H9 (cell line): ENCODE data around the gene IRAK4. TPM values are rescaled to one million over a fixed set of nuclear protein-coding genes. Genes with fewer than 3 reads are reported as not detected.

ENCODE experiments used
- DNase-seq: peaks from one replicate; pipeline ENCODE4 v3.0.0-alpha.2; 2017
- H2AFZ ChIP-seq: one replicate; pipeline ENCODE4 v1.6.1; 2013; ENCODE audit warnings: mild to moderate bottlenecking, low read length, control low read depth, moderate library complexity
- H2AK5ac ChIP-seq: 2 replicates; pipeline ENCODE4 v1.6.1; 2013; ENCODE audit warnings: low read length, control low read depth, mixed read lengths; ENCODE audit not compliant: insufficient read length
- H2BK120ac ChIP-seq: one replicate; pipeline ENCODE4 v1.6.1; 2013; ENCODE audit warnings: low read depth, mild to moderate bottlenecking, low read length, control low read depth, inconsistent platforms; ENCODE audit not compliant: poor library complexity, severe bottlenecking
- H2BK12ac ChIP-seq: 2 replicates; pipeline ENCODE4 v1.6.1; 2013; ENCODE audit warnings: low read length, control low read depth, mixed read lengths, low read depth; ENCODE audit not compliant: insufficient read length
- H2BK15ac ChIP-seq: 2 replicates; pipeline ENCODE4 v1.6.1; 2013; ENCODE audit warnings: low read depth, low read length, control low read depth
- H2BK20ac ChIP-seq: one replicate; pipeline ENCODE4 v1.6.1; 2013; ENCODE audit warnings: low read depth, mild to moderate bottlenecking, low read length, control low read depth, inconsistent platforms; ENCODE audit not compliant: poor library complexity, severe bottlenecking
- H2BK5ac ChIP-seq: 2 replicates; pipeline ENCODE4 v1.6.1; 2013; ENCODE audit warnings: low read length, control low read depth, mixed read lengths; ENCODE audit not compliant: insufficient read length
- H3K14ac ChIP-seq: 2 replicates; pipeline ENCODE4 v1.6.1; 2013; ENCODE audit warnings: low read length, control low read depth; ENCODE audit not compliant: insufficient read depth
- H3K18ac ChIP-seq: 2 replicates; pipeline ENCODE4 v1.6.1; 2013; ENCODE audit warnings: low read depth, mild to moderate bottlenecking, mixed read lengths, low read length, control low read depth; ENCODE audit not compliant: insufficient read length
- H3K23ac ChIP-seq: 2 replicates; pipeline ENCODE4 v1.6.1; 2013; ENCODE audit warnings: low read length, control low read depth, mixed read lengths, low read depth; ENCODE audit not compliant: insufficient read length
- H3K23me2 ChIP-seq: 2 replicates; pipeline ENCODE4 v1.6.1; 2013; ENCODE audit warnings: low read depth, mild to moderate bottlenecking, mixed read lengths, low read length, control low read depth; ENCODE audit not compliant: insufficient read length, poor library complexity, severe bottlenecking
- H3K27ac ChIP-seq: 2 replicates; pipeline ENCODE4 v1.5.1; 2013; ENCODE audit warnings: low read length, control low read depth, mixed read lengths, low read depth; ENCODE audit not compliant: insufficient read length
- H3K27me3 ChIP-seq: 2 replicates; pipeline ENCODE4 v1.6.1; 2013; ENCODE audit warnings: low read length, control low read depth, inconsistent platforms; ENCODE audit not compliant: insufficient read depth
- H3K4ac ChIP-seq: 2 replicates; pipeline ENCODE4 v1.6.1; 2013; ENCODE audit warnings: low read depth, mild to moderate bottlenecking, control low read depth, inconsistent platforms, low read length, moderate library complexity
- H3K4me1 ChIP-seq: 2 replicates; pipeline ENCODE4 v1.6.1; 2013; ENCODE audit warnings: low read length, control low read depth, inconsistent platforms; ENCODE audit not compliant: insufficient read depth
- H3K4me2 ChIP-seq: 2 replicates; pipeline ENCODE4 v1.6.1; 2013; ENCODE audit warnings: low read length, control low read depth, mixed read lengths; ENCODE audit not compliant: insufficient read length, insufficient read depth
- H3K56ac ChIP-seq: 2 replicates; pipeline ENCODE4 v1.6.1; 2013; ENCODE audit warnings: low read depth, mild to moderate bottlenecking, mixed read lengths, low read length, control low read depth; ENCODE audit not compliant: insufficient read length
- H3K79me1 ChIP-seq: 2 replicates; pipeline ENCODE4 v1.6.1; 2013; ENCODE audit warnings: low read depth, mild to moderate bottlenecking, moderate library complexity, low read length, control low read depth, inconsistent platforms; ENCODE audit not compliant: insufficient read depth, poor library complexity, severe bottlenecking
- H3K79me2 ChIP-seq: 2 replicates; pipeline ENCODE4 v1.6.1; 2013; ENCODE audit warnings: low read length, control low read depth, inconsistent platforms; ENCODE audit not compliant: insufficient read depth
- H3K9ac ChIP-seq: 2 replicates; pipeline ENCODE4 v1.6.1; 2013; ENCODE audit warnings: low read length, control low read depth, mixed read lengths; ENCODE audit not compliant: insufficient read length; ENCODE audit errors: extremely low read depth
- H3K9me3 ChIP-seq: one replicate; pipeline ENCODE4 v1.6.1; 2013; ENCODE audit warnings: low read depth, low read length, inconsistent platforms; ENCODE audit not compliant: control insufficient read depth
- H3T11ph ChIP-seq: one replicate; pipeline ENCODE4 v1.6.1; 2013; ENCODE audit warnings: mild to moderate bottlenecking, low read length, control low read depth, inconsistent platforms
- H4K20me1 ChIP-seq: one replicate; pipeline ENCODE4 v1.6.1; 2013; ENCODE audit not compliant: control insufficient read depth, insufficient read length, insufficient read depth
- H4K5ac ChIP-seq: 2 replicates; pipeline ENCODE4 v1.6.1; 2013; ENCODE audit warnings: low read depth, mild to moderate bottlenecking, mixed read lengths, low read length, control low read depth; ENCODE audit not compliant: insufficient read length
- H4K8ac ChIP-seq: replicated peaks from 2 replicates; pipeline ENCODE4 v1.6.1; 2013; ENCODE audit warnings: low read length, control low read depth, mixed read lengths, low read depth; ENCODE audit not compliant: insufficient read length
- H4K91ac ChIP-seq: 2 replicates; pipeline ENCODE4 v1.6.1; 2013; ENCODE audit warnings: low read depth, mild to moderate bottlenecking, moderate library complexity, mixed read lengths, low read length, control low read depth; ENCODE audit not compliant: insufficient read length
- H3K27ac Mint-ChIP-seq, 3 experiments: 2 replicates in 2 of 3; 3 replicates in 1 of 3; pipeline ENCODE4 v1.8.0; 2020 to 2021; ENCODE audit warnings: mixed read lengths in 3 of 3, mild to moderate bottlenecking in 1 of 3, moderate library complexity in 1 of 3
- H3K27me3 Mint-ChIP-seq: 2 replicates; pipeline ENCODE4 v1.8.0; 2021; ENCODE audit warnings: low read depth, mild to moderate bottlenecking, moderate library complexity, mixed read lengths
- H3K36me3 Mint-ChIP-seq, 3 experiments: 2 replicates in 2 of 3; 3 replicates in 1 of 3; pipeline ENCODE4 v1.8.0; 2020 to 2021; ENCODE audit warnings: low read depth in 3 of 3, mixed read lengths in 3 of 3; ENCODE audit not compliant: insufficient read depth in 1 of 3
- H3K4me1 Mint-ChIP-seq, 2 experiments: 2 replicates each; pipeline ENCODE4 v1.8.0; 2020; ENCODE audit warnings: mixed read lengths in 2 of 2
- H3K4me3 Mint-ChIP-seq, 2 experiments: 2 replicates in 1 of 2; 3 replicates in 1 of 2; pipeline ENCODE4 v1.8.0; 2020 to 2021; ENCODE audit warnings: mild to moderate bottlenecking in 2 of 2, mixed read lengths in 2 of 2, moderate library complexity in 1 of 2
- H3K9me3 Mint-ChIP-seq, 2 experiments: 2 replicates in 1 of 2; 3 replicates in 1 of 2; pipeline ENCODE4 v1.8.0; 2020; ENCODE audit warnings: mild to moderate bottlenecking in 2 of 2, mixed read lengths in 2 of 2, moderate library complexity in 1 of 2
- CTCF ChIP-seq: fragments of 200-600 bp; sonication (generic); conservative IDR thresholded peaks from 3 replicates; pipeline ENCODE4 v1.8.0; 2021; ENCODE audit warnings: antibody characterized with exemption, mild to moderate bottlenecking
- WGBS: extraction: QIAGEN DNeasy Blood & Tissue Kit; methylation state at CpG from one replicate; pipeline ENCODE4 v1.1.7; 2013; ENCODE audit warnings: missing lambda C conversion rate, low lambda C conversion rate, mixed read lengths; ENCODE audit not compliant: insufficient read length; ENCODE audit errors: extremely low coverage; 5-methylcytosine and 5-hydroxymethylcytosine counted together
- total RNA-seq: library from RNA; stranded (reverse); gene quantifications from 2 replicates; pipeline ENCODE4 v1.2.1, GENCODE V29; 2021

Gene IRAK4
- total RNA-seq, 1 experiment from 2014 or later = 3.0 TPM

- Histone ChIP-seq H4K8ac (no peak overlapping the region), H2BK15ac (no peak overlapping the region), H3K4me1 (0 out of 2 replicates have a peak, but pooled peaks cover 2% of the 10 kb centered on the region), H2BK120ac (no peak overlapping the region), H3K79me2 (no peaks in the 10 kb centered on the region), H3K27ac (no peak overlapping the region), H3K23me2 (no peaks in the 10 kb centered on the region), H3K56ac (no peak overlapping the region), H3K4ac (no peak overlapping the region), H4K91ac (no peak overlapping the region), H2AK5ac (no peak overlapping the region), H3K9me3 (no peaks in the 10 kb centered on the region), H3K79me1 (no peaks in the 10 kb centered on the region), H2AFZ (no peak overlapping the region), H3T11ph (no peak overlapping the region), H3K23ac (no peak overlapping the region), H3K9ac (no peak overlapping the region), H3K18ac (no peak overlapping the region), H2BK12ac (no peak overlapping the region), H4K20me1 (no peaks in the 10 kb centered on the region), H3K14ac (no peak overlapping the region), H2BK5ac (no peak overlapping the region), H3K27me3 (no peaks in the 10 kb centered on the region), H4K5ac (no peak overlapping the region), H2BK20ac (no peak overlapping the region), H3K4me2 (no peak overlapping the region)
- H3K36me3 Mint-ChIP-seq = no peaks in the 10 kb centered on the region; a peak in 1 of 7 replicates
- no peak overlapping the region for H3K4me3 Mint-ChIP-seq
- no peak for DNase-seq
- H3K27me3 Mint-ChIP-seq = no peaks in the 10 kb centered on the region
- TF ChIP-seq CTCF = peak; percentile 26; the same call in 1 of the 3 replicates
- peaks cover 6 to 8% of the 10 kb centered on the region in 2 experiments; a peak in 3 of 4 replicates for H3K4me1 Mint-ChIP-seq
- no peaks in the 10 kb centered on the region for H3K9me3 Mint-ChIP-seq
- WGBS = no CpG with 5 or more reads among the region's 3 CpGs
- H3K27ac Mint-ChIP-seq = peak overlapping the region in 1 of 3 experiments; percentile 74; a peak in 2 of 7 replicates
Observed at GRCh38 chr12:43733687-43734086, 25.1 kb upstream of the IRAK4 start.
